Measurements from ENCODE around the gene APP. TPM values are rescaled to one million over a fixed set of nuclear protein-coding genes. Genes with fewer than 3 reads are reported as not detected.

Gene APP
- total RNA-seq, 1 experiment from 2014 or later, result 224 TPM

- Histone ChIP-seq H3F3A (ENCODE audit: insufficient read depth, low read depth) (no peaks in the 10 kb centered on the region), H3K4me2 (no peak overlapping the region), H3K27ac (no peak overlapping the region), H3K9me2 (ENCODE audit: insufficient read depth) (no peaks in the 10 kb centered on the region), H3K9me3 (ENCODE audit: insufficient read depth, low read depth) (no peaks in the 10 kb centered on the region), H3K27me3 (ENCODE audit: insufficient read depth, low read depth) (peaks cover 13% of the 10 kb centered on the region; the same call in 1 of the 2 replicates), H2AFZ (no peak overlapping the region), H3K36me3 (ENCODE audit: low read depth) (no peaks in the 10 kb centered on the region), H4K20me1 (ENCODE audit: insufficient read depth) (no peaks in the 10 kb centered on the region), H3K4me1 (replicated peaks; ENCODE audit: insufficient read depth) (no peaks in the 10 kb centered on the region), H3K79me2 (ENCODE audit: low read depth) (no peaks in the 10 kb centered on the region), H3K4me3 (no peak overlapping the region)
- no peak for DNase-seq
- BruUV-seq (replicated peaks), result no TSS peak
- intact Hi-C loops (cut with micrococcal nuclease; ENCODE audit: unreplicated experiment), result no loop called here
- ChIA-PET CTCF (no interaction called here), POLR2A (ENCODE audit: unreplicated experiment) (no interaction called here)
- TF ChIP-seq EZH2 (IDR thresholded peaks at IDR 0.05; ENCODE audit: low read depth) (no peak), CTCF (conservative IDR thresholded peaks at IDR 0.05) (no peak)
Measured at GRCh38 chr21:25837533-25838265, 332.9 kb downstream of the APP start.

- intact Hi-C loops (cut with micrococcal nuclease; ENCODE audit: unreplicated experiment), result no loop called here
- CTCF ChIA-PET, result no interaction called here
- no peak for DNase-seq
Measured at GRCh38 chr21:25836396-25836795, 334.2 kb downstream of the APP start.

GRCh38 chr21:25834381-25834780, 336.2 kb downstream of the APP start:
- H3K79me2 ChIP-seq (ENCODE audit: low read depth), result no peaks in the 10 kb centered on the region
- POLR2A ChIA-PET (ENCODE audit: unreplicated experiment), result no interaction called here
- H3K9me2 ChIP-seq (ENCODE audit: insufficient read depth), result no peaks in the 10 kb centered on the region
- CTCF ChIA-PET, result no interaction called here
- H3K27me3 ChIP-seq (ENCODE audit: insufficient read depth, low read depth), result no peaks in the 10 kb centered on the region
- H3K4me3 ChIP-seq, result no peak overlapping the region
- no peak for TF ChIP-seq CTCF (conservative IDR thresholded peaks at IDR 0.05)
- no peak for TF ChIP-seq EZH2 (IDR thresholded peaks at IDR 0.05; ENCODE audit: low read depth)
- no peaks in the 10 kb centered on the region for H3K4me1 ChIP-seq (replicated peaks; ENCODE audit: insufficient read depth)
- no peaks in the 10 kb centered on the region for H3K36me3 ChIP-seq (ENCODE audit: low read depth)
- no peaks in the 10 kb centered on the region for H4K20me1 ChIP-seq (ENCODE audit: insufficient read depth)
- no peaks in the 10 kb centered on the region for H3K9me3 ChIP-seq (ENCODE audit: insufficient read depth, low read depth)
- no TSS peak for BruUV-seq (replicated peaks)
- DNase-seq, result no peak
- no peak overlapping the region for H2AFZ ChIP-seq
- intact Hi-C loops (cut with micrococcal nuclease; ENCODE audit: unreplicated experiment), result no loop called here
- H3K4me2 ChIP-seq, result no peak overlapping the region
- H3F3A ChIP-seq (ENCODE audit: insufficient read depth, low read depth), result no peaks in the 10 kb centered on the region
- no peak overlapping the region for H3K27ac ChIP-seq

More at GRCh38 chr21:25836396-25836795, 334.2 kb downstream of the APP start:
- no TSS peak for BruUV-seq (replicated peaks)
- no peak overlapping the region for H3K4me3 ChIP-seq
- no peak overlapping the region for H2AFZ ChIP-seq
- TF ChIP-seq EZH2 (IDR thresholded peaks at IDR 0.05; ENCODE audit: low read depth) (no peak), CTCF (conservative IDR thresholded peaks at IDR 0.05) (no peak)
- H3K79me2 ChIP-seq (ENCODE audit: low read depth), result no peaks in the 10 kb centered on the region
- H3K36me3 ChIP-seq (ENCODE audit: low read depth), result no peaks in the 10 kb centered on the region
- H3K9me3 ChIP-seq (ENCODE audit: insufficient read depth, low read depth), result no peaks in the 10 kb centered on the region
- no peaks in the 10 kb centered on the region for H4K20me1 ChIP-seq (ENCODE audit: insufficient read depth)
- H3F3A ChIP-seq (ENCODE audit: insufficient read depth, low read depth), result no peaks in the 10 kb centered on the region
- no peak overlapping the region for H3K4me2 ChIP-seq
- 0 out of 2 replicates have a peak, but pooled peaks cover 1% of the 10 kb centered on the region for H3K27me3 ChIP-seq (ENCODE audit: insufficient read depth, low read depth)
- H3K4me1 ChIP-seq (replicated peaks; ENCODE audit: insufficient read depth), result no peaks in the 10 kb centered on the region
- POLR2A ChIA-PET (ENCODE audit: unreplicated experiment), result no interaction called here
- H3K9me2 ChIP-seq (ENCODE audit: insufficient read depth), result no peaks in the 10 kb centered on the region
- H3K27ac ChIP-seq, result no peak overlapping the region

All from PC-9 (cell line).